ENCODE results near the gene GAS2. TPM values are rescaled to one million over a fixed set of nuclear protein-coding genes. Genes with fewer than 3 reads are reported as not detected.
A peak's percentile ranks its signal among the peaks of the same experiment; 100 is the strongest.

GAS2 gene
- total RNA-seq, 1 donor from 2014 or later = 42.8 TPM

GRCh38 chr11:22800482-22800881 is 134.1 kb downstream of the GAS2 start:
- H3K9me3 ChIP-seq (ENCODE audit: control insufficient read depth in 3 of 3, low read length in 3 of 3) = no peaks in the 10 kb centered on the region
- no peak overlapping the region for H3K9ac ChIP-seq (ENCODE audit: low read depth in 1 of 3, low read length in 3 of 3)
- no peak overlapping the region for H3K27ac ChIP-seq (ENCODE audit: low read depth, low read length)
- H3K36me3 ChIP-seq (ENCODE audit: control insufficient read depth in 3 of 3, insufficient read depth in 3 of 3, low read length in 3 of 3) = no peaks in the 10 kb centered on the region
- peaks cover 0 to 5% (median 0%) of the 10 kb centered on the region in 3 donors for H3K4me1 ChIP-seq (ENCODE audit: control insufficient read depth in 3 of 3, insufficient read depth in 3 of 3, low read length in 3 of 3)
- no peak overlapping the region for H3K4me3 ChIP-seq (ENCODE audit: low read length in 3 of 3)
- no peaks in the 10 kb centered on the region for H3K27me3 ChIP-seq (ENCODE audit: control insufficient read depth in 3 of 3, insufficient read depth in 3 of 3, low read length in 3 of 3)

- no peak overlapping the region for H3K27ac ChIP-seq (ENCODE audit: low read depth, low read length)
- no peak overlapping the region for H3K4me3 ChIP-seq (ENCODE audit: low read length in 3 of 3)
Measured at GRCh38 chr11:22802861-22803260, 136.4 kb downstream of the GAS2 start.

GRCh38 chr11:22807391-22807790 is 141.0 kb downstream of the GAS2 start:
- no peaks in the 10 kb centered on the region for H3K9me3 ChIP-seq (ENCODE audit: control insufficient read depth in 3 of 3, low read length in 3 of 3)
- H3K27me3 ChIP-seq (ENCODE audit: control insufficient read depth in 3 of 3, insufficient read depth in 3 of 3, low read length in 3 of 3) = no peaks in the 10 kb centered on the region
- H3K27ac ChIP-seq (ENCODE audit: low read depth, low read length) = no peak overlapping the region
- no peak overlapping the region for H3K9ac ChIP-seq (ENCODE audit: low read depth in 1 of 3, low read length in 3 of 3)
- no peaks in the 10 kb centered on the region for H3K36me3 ChIP-seq (ENCODE audit: control insufficient read depth in 3 of 3, insufficient read depth in 3 of 3, low read length in 3 of 3)
- no peak overlapping the region for H3K4me3 ChIP-seq (ENCODE audit: low read length in 3 of 3)
- H3K4me1 ChIP-seq (ENCODE audit: control insufficient read depth in 3 of 3, insufficient read depth in 3 of 3, low read length in 3 of 3) = peaks cover 0 to 13% (median 3%) of the 10 kb centered on the region in 3 donors

More at GRCh38 chr11:22802861-22803260, 136.4 kb downstream of the GAS2 start:
- H3K9me3 ChIP-seq (ENCODE audit: control insufficient read depth in 3 of 3, low read length in 3 of 3) = no peaks in the 10 kb centered on the region
- no peaks in the 10 kb centered on the region for H3K27me3 ChIP-seq (ENCODE audit: control insufficient read depth in 3 of 3, insufficient read depth in 3 of 3, low read length in 3 of 3)
- H3K9ac ChIP-seq (ENCODE audit: low read depth in 1 of 3, low read length in 3 of 3) = no peak overlapping the region
- peaks cover 0 to 9% (median 3%) of the 10 kb centered on the region in 3 donors for H3K4me1 ChIP-seq (ENCODE audit: control insufficient read depth in 3 of 3, insufficient read depth in 3 of 3, low read length in 3 of 3)
- no peaks in the 10 kb centered on the region for H3K36me3 ChIP-seq (ENCODE audit: control insufficient read depth in 3 of 3, insufficient read depth in 3 of 3, low read length in 3 of 3)

GRCh38 chr11:22807855-22808570 is 141.6 kb downstream of the GAS2 start:
- H3K4me1 ChIP-seq (ENCODE audit: control insufficient read depth in 3 of 3, insufficient read depth in 3 of 3, low read length in 3 of 3) = peaks cover 0 to 13% (median 3%) of the 10 kb centered on the region in 3 donors
- no peak overlapping the region for H3K4me3 ChIP-seq (ENCODE audit: low read length in 3 of 3)
- no peak overlapping the region for H3K27ac ChIP-seq (ENCODE audit: low read depth, low read length)
- H3K36me3 ChIP-seq (ENCODE audit: control insufficient read depth in 3 of 3, insufficient read depth in 3 of 3, low read length in 3 of 3) = no peaks in the 10 kb centered on the region
- H3K9me3 ChIP-seq (ENCODE audit: control insufficient read depth in 3 of 3, low read length in 3 of 3) = no peaks in the 10 kb centered on the region
- no peak overlapping the region for H3K9ac ChIP-seq (ENCODE audit: low read depth in 1 of 3, low read length in 3 of 3)
- H3K27me3 ChIP-seq (ENCODE audit: control insufficient read depth in 3 of 3, insufficient read depth in 3 of 3, low read length in 3 of 3) = no peaks in the 10 kb centered on the region

- Histone ChIP-seq H3K27me3 (ENCODE audit: control insufficient read depth in 3 of 3, insufficient read depth in 3 of 3, low read length in 3 of 3) (no peaks in the 10 kb centered on the region), H3K4me1 (ENCODE audit: control insufficient read depth in 3 of 3, insufficient read depth in 3 of 3, low read length in 3 of 3) (peaks cover 0 to 13% (median 3%) of the 10 kb centered on the region in 3 donors), H3K36me3 (ENCODE audit: control insufficient read depth in 3 of 3, insufficient read depth in 3 of 3, low read length in 3 of 3) (no peaks in the 10 kb centered on the region), H3K27ac (ENCODE audit: low read depth, low read length) (no peak overlapping the region), H3K9ac (ENCODE audit: low read depth in 1 of 3, low read length in 3 of 3) (no peak overlapping the region), H3K4me3 (ENCODE audit: low read length in 3 of 3) (no peak overlapping the region), H3K9me3 (ENCODE audit: control insufficient read depth in 3 of 3, low read length in 3 of 3) (no peaks in the 10 kb centered on the region)
Measured at GRCh38 chr11:22808571-22809197, 142.3 kb downstream of the GAS2 start.

GRCh38 chr11:22809893-22810292 is 143.5 kb downstream of the GAS2 start:
- H3K4me3 ChIP-seq (ENCODE audit: low read length in 3 of 3) = no peak overlapping the region
- H3K9me3 ChIP-seq (ENCODE audit: control insufficient read depth in 3 of 3, low read length in 3 of 3) = no peaks in the 10 kb centered on the region
- no peaks in the 10 kb centered on the region for H3K27me3 ChIP-seq (ENCODE audit: control insufficient read depth in 3 of 3, insufficient read depth in 3 of 3, low read length in 3 of 3)
- no peaks in the 10 kb centered on the region for H3K36me3 ChIP-seq (ENCODE audit: control insufficient read depth in 3 of 3, insufficient read depth in 3 of 3, low read length in 3 of 3)
- H3K27ac ChIP-seq (ENCODE audit: low read depth, low read length) = no peak overlapping the region
- no peak overlapping the region for H3K9ac ChIP-seq (ENCODE audit: low read depth in 1 of 3, low read length in 3 of 3)
- H3K4me1 ChIP-seq (ENCODE audit: control insufficient read depth in 3 of 3, insufficient read depth in 3 of 3, low read length in 3 of 3) = peaks cover 0 to 13% (median 3%) of the 10 kb centered on the region in 3 donors

GRCh38 chr11:22822203-22822602 is 155.8 kb downstream of the GAS2 start:
- peaks cover 8 to 30% (median 10%) of the 10 kb centered on the region in 3 donors for H3K36me3 ChIP-seq (ENCODE audit: control insufficient read depth in 3 of 3, insufficient read depth in 3 of 3, low read length in 3 of 3)
- no peaks in the 10 kb centered on the region for H3K9me3 ChIP-seq (ENCODE audit: control insufficient read depth in 3 of 3, low read length in 3 of 3)
- no peak overlapping the region for H3K4me3 ChIP-seq (ENCODE audit: low read length in 3 of 3)

GRCh38 chr11:22828373-22828772 is 162.0 kb downstream of the GAS2 start:
- Histone ChIP-seq H3K27ac (ENCODE audit: low read depth, low read length) (no peak overlapping the region), H3K9ac (ENCODE audit: low read depth in 1 of 3, low read length in 3 of 3) (peak overlapping the region in 1 of 3 donors; percentile 89), H3K4me3 (ENCODE audit: low read length in 3 of 3) (peak overlapping the region in 1 of 3 donors; percentile 86), H3K36me3 (ENCODE audit: control insufficient read depth in 3 of 3, insufficient read depth in 3 of 3, low read length in 3 of 3) (peaks cover 6 to 8% (median 8%) of the 10 kb centered on the region in 3 donors), H3K9me3 (ENCODE audit: control insufficient read depth in 3 of 3, low read length in 3 of 3) (no peaks in the 10 kb centered on the region), H3K27me3 (ENCODE audit: control insufficient read depth in 3 of 3, insufficient read depth in 3 of 3, low read length in 3 of 3) (no peaks in the 10 kb centered on the region), H3K4me1 (ENCODE audit: control insufficient read depth in 3 of 3, insufficient read depth in 3 of 3, low read length in 3 of 3) (peaks cover 0 to 4% (median 3%) of the 10 kb centered on the region in 3 donors)

More at GRCh38 chr11:22822203-22822602, 155.8 kb downstream of the GAS2 start:
- Histone ChIP-seq H3K4me1 (ENCODE audit: control insufficient read depth in 3 of 3, insufficient read depth in 3 of 3, low read length in 3 of 3) (no peaks in the 10 kb centered on the region), H3K27ac (ENCODE audit: low read depth, low read length) (no peak overlapping the region), H3K27me3 (ENCODE audit: control insufficient read depth in 3 of 3, insufficient read depth in 3 of 3, low read length in 3 of 3) (no peaks in the 10 kb centered on the region), H3K9ac (ENCODE audit: low read depth in 1 of 3, low read length in 3 of 3) (no peak overlapping the region)

GRCh38 chr11:22829231-22830081 is 163.0 kb downstream of the GAS2 start, which contains the start of gene SVIP:
Gene SVIP (minus strand): TSS chr11:22829801. CDS start chr11:22829748, 53 bp downstream.
- H3K4me3 ChIP-seq (ENCODE audit: low read length in 3 of 3) = peak within 1 kb of the TSS; percentile 81 to 86 (median 86)
- H3K4me1 ChIP-seq (ENCODE audit: control insufficient read depth in 3 of 3, insufficient read depth in 3 of 3, low read length in 3 of 3) = peaks cover 0 to 4% (median 3%) of the 10 kb centered on the region in 3 donors
- H3K27me3 ChIP-seq (ENCODE audit: control insufficient read depth in 3 of 3, insufficient read depth in 3 of 3, low read length in 3 of 3) = no peaks in the 10 kb centered on the region
- peak within 1 kb of the TSS; percentile 79 to 89 (median 85) for H3K9ac ChIP-seq (ENCODE audit: low read depth in 1 of 3, low read length in 3 of 3)
- H3K9me3 ChIP-seq (ENCODE audit: control insufficient read depth in 3 of 3, low read length in 3 of 3) = no peaks in the 10 kb centered on the region
- H3K27ac ChIP-seq (ENCODE audit: low read depth, low read length) = peak within 1 kb of the TSS; percentile 70
- H3K36me3 ChIP-seq (ENCODE audit: control insufficient read depth in 3 of 3, insufficient read depth in 3 of 3, low read length in 3 of 3) = peaks cover 4 to 7% (median 5%) of the 10 kb centered on the region in 3 donors
